HG02938 (cell line): ENCODE results near the gene ITIH6.
"Not testable (repeated sequence)": the region's sequence is repeated elsewhere in the genome, so short reads cannot be mapped to it uniquely, and the experiment has no call there.

Experiments used
- ATAC-seq: cut with Tn5 transposase; IDR thresholded peaks from one replicate; pipeline ENCODE4 v1.9.1; 2021; ENCODE audit warnings: mild to moderate bottlenecking, moderate library complexity; ENCODE audit not compliant: unreplicated experiment

The ITIH6 gene

DNA sequence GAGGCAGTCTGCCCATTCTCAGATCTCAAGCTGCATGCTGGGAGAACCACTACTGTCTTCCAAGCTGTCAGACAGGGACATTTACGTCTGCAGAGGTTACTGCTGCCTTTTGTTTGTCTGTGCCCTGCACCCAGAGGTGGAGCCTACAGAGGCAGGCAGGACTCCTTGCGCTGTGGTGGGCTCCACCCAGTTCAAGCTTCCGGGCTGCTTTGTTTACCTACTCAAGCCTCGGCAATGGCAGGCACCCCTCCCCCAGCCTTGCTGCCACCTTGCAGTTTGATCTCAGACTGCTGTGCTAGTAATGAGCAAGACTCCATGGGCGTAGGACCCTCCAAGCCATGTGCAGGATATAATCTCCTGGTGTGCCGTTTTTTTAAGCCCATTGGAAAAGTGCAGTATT, 59.5 kb downstream of the ITIH6 start:
- not testable (repeated sequence) for ATAC-seq

DNA sequence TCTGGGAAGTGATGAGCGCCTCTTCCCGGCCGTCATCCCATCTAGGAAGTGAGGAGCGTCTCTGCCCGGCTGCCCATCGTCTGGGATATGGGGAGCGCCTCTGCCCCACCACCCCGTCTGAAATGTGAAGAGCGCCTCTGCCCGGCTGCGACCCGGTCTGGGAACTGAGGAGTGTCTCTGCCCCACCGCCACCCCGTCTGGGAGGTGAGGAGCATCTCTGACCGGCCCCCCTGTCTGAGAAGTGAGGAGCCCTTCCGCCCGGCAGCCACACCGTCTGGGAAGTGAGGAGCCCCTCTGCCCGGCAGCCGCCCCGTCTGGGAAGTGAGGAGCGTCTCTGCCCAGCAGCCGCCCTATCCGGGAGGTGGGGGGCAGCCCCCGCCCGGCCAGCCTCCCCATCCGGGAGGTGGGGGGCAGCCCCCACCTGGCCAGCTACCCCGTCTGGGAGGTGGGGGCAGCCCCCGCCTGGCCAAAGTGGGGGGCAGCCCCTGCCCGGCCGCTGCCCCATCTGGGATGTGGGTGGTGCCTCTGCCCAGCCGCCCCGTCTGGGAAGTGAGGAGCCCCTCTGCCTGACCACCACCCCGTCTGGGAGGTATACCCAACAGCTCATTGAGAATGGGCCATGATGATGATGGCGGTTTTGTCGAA, 61.6 kb downstream of the ITIH6 start:
- ATAC-seq: not testable (repeated sequence)

- ATAC-seq: no peak
Observed at GRCh38 chrX:54721424-54721823, 76.6 kb downstream of the ITIH6 start.

GRCh38 chrX:54715621-54716020, 82.4 kb downstream of the ITIH6 start:
- ATAC-seq: no peak

DNA sequence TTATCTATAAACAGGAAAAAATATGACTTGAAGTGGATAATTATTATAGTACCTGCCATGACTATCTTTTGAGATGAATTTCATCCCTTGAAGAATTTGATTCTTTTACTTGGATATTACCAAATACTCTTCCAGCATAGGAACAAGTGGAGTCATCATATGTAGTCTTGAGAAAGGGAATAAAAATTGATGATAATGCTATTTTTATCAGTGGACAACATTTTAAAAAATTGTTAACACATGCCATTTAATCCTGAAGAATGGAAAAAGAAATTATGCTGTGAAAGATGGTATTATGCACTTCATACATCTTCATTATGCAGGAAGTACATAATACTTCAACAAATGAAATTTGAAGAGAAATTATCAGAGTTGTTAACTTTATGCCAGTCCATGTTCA, 83.6 kb downstream of the ITIH6 start:
- ATAC-seq: no peak

DNA sequence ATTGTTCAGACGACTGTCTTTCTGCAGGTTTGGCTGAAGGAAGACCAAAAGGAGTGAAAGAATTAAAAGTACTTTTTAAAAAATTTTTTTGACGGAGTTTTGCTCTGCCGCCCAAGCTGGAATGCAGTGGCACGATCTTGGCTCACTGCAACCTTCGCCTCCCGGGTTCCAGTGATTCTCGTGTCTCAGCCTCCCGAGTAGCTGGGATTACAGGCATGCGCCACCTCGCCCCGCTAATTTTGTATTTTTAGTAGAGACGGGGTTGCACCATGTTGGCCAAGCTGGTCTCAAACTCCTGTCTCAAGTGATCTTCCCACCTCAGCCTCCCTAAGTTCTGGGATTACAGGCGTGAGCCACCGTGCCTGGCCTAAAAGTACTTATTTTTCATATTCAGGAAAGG, 86.3 kb downstream of the ITIH6 start:
- ATAC-seq: no peak

- no peak for ATAC-seq
Observed at GRCh38 chrX:54710920-54711319, 87.1 kb downstream of the ITIH6 start.

- no peak for ATAC-seq
Observed at GRCh38 chrX:54708404-54708803, 89.7 kb downstream of the ITIH6 start.
